ENCODE results near the gene FHIT. TPM values are rescaled to one million over a fixed set of nuclear protein-coding genes. Genes with fewer than 3 reads are reported as not detected.

FHIT gene
- total and polyA plus RNA-seq, 10 of the 15 experiments (the other 5 are each of a cell fraction or from before 2014, with no cell fraction given) = 4.2 to 14.9 (median 9.4) TPM

- ChIA-PET SMC1A (ENCODE audit: uncharacterized antibody, unreplicated experiment) (interaction anchor here (1.2 to 1.6 kb wide), 2 partner anchors 17 to 73 kb away, joined by 3 read pairs; no protein-coding TSS in a partner anchor), POLR2A (no interaction called here), CTCF (no interaction called here), RAD21 (ENCODE audit: unreplicated experiment) (no interaction called here)
- Histone ChIP-seq H4K20me1 (ENCODE audit: control insufficient read depth, insufficient read depth) (no peaks in the 10 kb centered on the region), H3K79me2 (ENCODE audit: control insufficient read depth, insufficient read depth, low read length) (no peaks in the 10 kb centered on the region), H3K4me2 (ENCODE audit: control insufficient read depth, insufficient read depth) (no peak overlapping the region), H3K36me3 (ENCODE audit: control insufficient read depth in 2 of 2, insufficient read depth in 2 of 2, low read length in 1 of 2) (no peaks in the 10 kb centered on the region), H3K27me3 (replicated peaks in 1 of 2; ENCODE audit: control insufficient read depth in 2 of 2, insufficient read depth in 2 of 2, low read length in 1 of 2) (no peaks in the 10 kb centered on the region), H3K27ac (ENCODE audit: control insufficient read depth, insufficient read depth) (no peak overlapping the region), H2AFZ (ENCODE audit: control insufficient read depth, low read depth, low read length) (no peak overlapping the region), H3K4me3 (no peak overlapping the region), H3K9ac (ENCODE audit: control insufficient read depth, insufficient read depth, low read length) (no peak overlapping the region), H3K9me3 (replicated peaks; ENCODE audit: control insufficient read depth, insufficient read depth, low read length) (no peaks in the 10 kb centered on the region), H3K4me1 (ENCODE audit: control insufficient read depth, insufficient read depth, low read length) (no peaks in the 10 kb centered on the region)
- in situ Hi-C loops (cut with MboI) (no loop called here), intact Hi-C loops (cut with micrococcal nuclease; ENCODE audit: unreplicated experiment) (no loop called here)
- WGBS (ENCODE audit: insufficient coverage, insufficient replicate concordance, low lambda C conversion rate, missing lambda C conversion rate) = 48% methylated on average over 3 of the region's 3 CpGs
- DNase-seq (ENCODE audit: low read depth, low spot score) (no peak), FAIRE-seq (no peak), ATAC-seq (no peak)
- BruUV-seq (replicated peaks) = no TSS peak
- TF ChIP-seq PKNOX1 (IDR thresholded peaks at IDR 0.05) = no peak
- no peak for TF ChIP-seq SMC3 (IDR thresholded peaks at IDR 0.05; ENCODE audit: borderline replicate concordance, low read length)
- TF ChIP-seq PRDM15 (CRISPR knock-in tag; IDR thresholded peaks at IDR 0.05) = no peak
- TF ChIP-seq PBX3 (IDR thresholded peaks at IDR 0.05; ENCODE audit: insufficient replicate concordance, low read depth, low read length) = no peak
- TF ChIP-seq HSF1 (IDR thresholded peaks at IDR 0.05; ENCODE audit: low read depth, low read length) = no peak
- no peak for TF ChIP-seq ETV6 (conservative IDR thresholded peaks at IDR 0.05 in 1 of 2, IDR thresholded peaks at IDR 0.05 in 1 of 2; ENCODE audit: borderline replicate concordance in 1 of 2, low read depth in 1 of 2)
- TF ChIP-seq BRCA1 (IDR thresholded peaks at IDR 0.05; ENCODE audit: low read depth, low read length) = no peak
- TF ChIP-seq ESRRA (IDR thresholded peaks at IDR 0.05; ENCODE audit: low read length) = no peak
- no peak for TF ChIP-seq ZNF384 (IDR thresholded peaks at IDR 0.05; ENCODE audit: borderline replicate concordance, low read depth, low read length)
- TF ChIP-seq CUX1 (IDR thresholded peaks at IDR 0.05; ENCODE audit: insufficient replicate concordance, low read depth, low read length) = no peak
Observed at GRCh38 chr3:60448696-60449095, 802.6 kb downstream of the FHIT start.
